ENCODE measurements around the gene PRDM16. TPM values are rescaled to one million over a fixed set of nuclear protein-coding genes. Genes with fewer than 3 reads are reported as not detected.

The PRDM16 gene
- total and polyA plus RNA-seq, 2 of the 8 experiments (the other 6 are each of a cell fraction or from before 2014, with no cell fraction given) = 0.39 to 0.43 TPM

DNA sequence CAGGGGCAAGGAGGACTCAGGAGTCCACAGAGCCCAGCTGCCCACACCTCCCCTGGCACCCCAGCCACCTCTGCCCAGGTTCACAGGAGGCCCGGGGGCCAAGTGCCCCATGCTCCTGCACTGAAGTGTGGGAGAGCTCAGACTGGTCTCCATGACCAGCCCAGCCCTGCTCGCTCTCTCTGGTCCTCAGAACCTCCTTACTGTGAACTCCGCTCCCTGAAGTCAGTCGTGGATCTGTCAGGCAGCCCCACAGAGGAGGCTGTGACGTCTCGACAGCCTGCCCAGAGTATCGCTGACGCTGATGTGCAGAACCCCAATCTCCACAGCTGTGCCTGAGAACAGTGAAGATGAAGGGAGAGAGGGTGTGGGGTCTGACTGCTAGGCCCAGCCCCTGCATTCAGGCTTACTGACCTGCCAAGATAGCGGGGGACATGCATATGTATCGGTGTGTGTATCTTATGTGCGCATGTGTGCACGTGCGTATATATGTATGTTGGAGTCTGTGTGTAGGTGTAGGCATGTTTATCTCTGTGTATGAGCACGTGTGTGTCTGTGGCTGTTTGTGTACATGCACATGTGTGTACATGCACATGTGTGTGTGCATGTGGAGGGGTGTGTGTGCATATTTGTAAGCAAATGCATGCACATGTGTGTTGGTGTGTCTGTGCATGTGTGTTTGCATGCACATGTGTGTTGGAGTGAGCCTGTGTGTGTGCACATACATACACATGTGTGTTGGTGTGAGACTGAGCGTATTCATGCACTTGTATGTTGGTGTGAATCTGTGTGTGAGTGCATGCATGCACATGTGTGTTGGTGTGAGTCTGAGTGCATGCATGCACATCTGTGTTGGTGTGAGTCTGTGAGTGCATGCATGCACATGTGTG, 267.0 kb downstream of the PRDM16 start:
- Histone ChIP-seq H3K56ac (replicated peaks; ENCODE audit: insufficient read length, low read depth, low read length) (no peak overlapping the region), H4K8ac (ENCODE audit: extremely low read depth, insufficient read depth, low read length) (no peak overlapping the region; the same call in 1 of the 2 replicates), H3K9ac (replicated peaks in 1 of 4; ENCODE audit: extremely low read depth in 1 of 4, low read depth in 3 of 4, low read length in 3 of 4) (no peak overlapping the region), H2BK120ac (replicated peaks; ENCODE audit: low read depth, low read length) (no peak overlapping the region), H4K20me1 (replicated peaks in 1 of 2; ENCODE audit: control insufficient read depth in 1 of 2, insufficient read depth in 2 of 2, low read length in 2 of 2) (no peaks in the 10 kb centered on the region), H3K18ac (ENCODE audit: extremely low read depth, low read length) (no peak overlapping the region), H3K14ac (ENCODE audit: insufficient read length) (no peak overlapping the region), H2BK20ac (ENCODE audit: low read length) (no peak overlapping the region), H3K79me1 (ENCODE audit: low read depth, low read length) (no peaks in the 10 kb centered on the region), H3K27me3 (replicated peaks in 1 of 4; ENCODE audit: control insufficient read depth in 3 of 4, extremely low read depth in 1 of 4, insufficient read depth in 3 of 4, low read length in 3 of 4) (no peaks in the 10 kb centered on the region), H3K9me3 (ENCODE audit: insufficient read depth in 2 of 2, low read depth in 1 of 2, low read length in 1 of 2) (peaks cover 11 to 12% of the 10 kb centered on the region in 2 experiments), H3K23me2 (ENCODE audit: low read depth, low read length) (no peaks in the 10 kb centered on the region), H3K36me3 (ENCODE audit: control insufficient read depth in 2 of 4, insufficient read depth in 4 of 4, low read length in 3 of 4) (no peaks in the 10 kb centered on the region; a peak in 1 of 8 replicates), H3K4ac (replicated peaks; ENCODE audit: insufficient read length, low read depth, low read length) (no peak overlapping the region), H2BK5ac (ENCODE audit: low read depth, low read length) (no peak overlapping the region), H3K23ac (ENCODE audit: insufficient read length) (no peak overlapping the region), H2AK5ac (ENCODE audit: low read depth, low read length) (0 out of 2 replicates have a peak overlapping the region, but pooled peaks have one; percentile 5), H3K4me2 (ENCODE audit: insufficient read depth in 1 of 2, low read depth in 2 of 2, low read length in 2 of 2) (no peak overlapping the region), H2BK15ac (ENCODE audit: low read length) (no peak overlapping the region; the same call in 1 of the 2 replicates), H3K79me2 (ENCODE audit: control insufficient read depth in 1 of 2, insufficient read depth in 2 of 2, low read length in 2 of 2) (peaks cover 0 to 4% of the 10 kb centered on the region in 2 experiments; a peak in 1 of 4 replicates), H2AFZ (ENCODE audit: low read length) (no peak overlapping the region), H4K91ac (replicated peaks; ENCODE audit: insufficient read length, low read length) (no peak overlapping the region), H4K5ac (ENCODE audit: insufficient read length, low read depth, low read length) (no peak overlapping the region), H3K4me1 (replicated peaks in 1 of 4; ENCODE audit: control insufficient read depth in 3 of 4, insufficient read depth in 4 of 4, low read length in 3 of 4) (no peaks in the 10 kb centered on the region; a peak in 1 of 7 replicates), H2BK12ac (ENCODE audit: low read depth, low read length) (no peak overlapping the region), H3K27ac (ENCODE audit: low read depth, low read length) (no peak overlapping the region), H3K4me3 (ENCODE audit: extremely low read depth in 1 of 4, insufficient read depth in 2 of 4, low read depth in 3 of 4, low read length in 4 of 4) (no peak overlapping the region)
- 88% methylated on average over 14 of the region's 15 CpGs; no CpG with 5 or more reads in 1 of the 2 experiments for WGBS, 2 experiments (ENCODE audit: extremely low coverage in 1 of 2, insufficient coverage in 1 of 2, insufficient read length in 1 of 2, insufficient replicate concordance in 2 of 2, low coverage in 1 of 2, low lambda C conversion rate in 2 of 2, missing lambda C conversion rate in 1 of 2)
- ChIA-PET CTCF (ENCODE audit: partially characterized antibody) (no interaction called here), POLR2A (ENCODE audit: partially characterized antibody) (no interaction called here)
- FAIRE-seq (no peak), DNase-seq (ENCODE audit: low read depth in 1 of 2, low spot score in 2 of 2) (no peak)
- TF ChIP-seq CEBPB (IDR thresholded peaks at IDR 0.05; ENCODE audit: low read depth, low read length) (no peak), KDM5A (IDR thresholded peaks at IDR 0.05; ENCODE audit: low read length) (no peak), KDM1A (IDR thresholded peaks at IDR 0.05; ENCODE audit: borderline replicate concordance, low read length) (no peak), TEAD4 (IDR thresholded peaks at IDR 0.05; ENCODE audit: low read depth, low read length) (no peak), TBP (IDR thresholded peaks at IDR 0.05; ENCODE audit: low read depth, low read length) (no peak), MAFK (IDR thresholded peaks at IDR 0.05; ENCODE audit: low read depth, low read length) (no peak), GTF2F1 (IDR thresholded peaks at IDR 0.05; ENCODE audit: borderline replicate concordance, low read depth, low read length) (no peak)
- TF ChIP-seq, protein P1, sequence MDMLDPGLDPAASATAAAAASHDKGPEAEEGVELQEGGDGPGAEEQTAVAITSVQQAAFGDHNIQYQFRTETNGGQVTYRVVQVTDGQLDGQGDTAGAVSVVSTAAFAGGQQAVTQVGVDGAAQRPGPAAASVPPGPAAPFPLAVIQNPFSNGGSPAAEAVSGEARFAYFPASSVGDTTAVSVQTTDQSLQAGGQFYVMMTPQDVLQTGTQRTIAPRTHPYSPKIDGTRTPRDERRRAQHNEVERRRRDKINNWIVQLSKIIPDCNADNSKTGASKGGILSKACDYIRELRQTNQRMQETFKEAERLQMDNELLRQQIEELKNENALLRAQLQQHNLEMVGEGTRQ (IDR thresholded peaks at IDR 0.05; ENCODE audit: low read length) = no peak
- TF ChIP-seq, protein P2, sequence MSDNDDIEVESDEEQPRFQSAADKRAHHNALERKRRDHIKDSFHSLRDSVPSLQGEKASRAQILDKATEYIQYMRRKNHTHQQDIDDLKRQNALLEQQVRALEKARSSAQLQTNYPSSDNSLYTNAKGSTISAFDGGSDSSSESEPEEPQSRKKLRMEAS (IDR thresholded peaks at IDR 0.05) = no peak

Measured in H1 (cell line).